ENCODE measurements around the gene COA8.

COA8 gene

GRCh38 chr14:103547941-103548462 is 14.8 kb upstream of the COA8 start:
- H3K4me3 ChIP-seq (replicated peaks; ENCODE audit: insufficient read depth, low read length) = no peak overlapping the region
- H3K27me3 ChIP-seq (ENCODE audit: insufficient read depth, poor library complexity, severe bottlenecking) = no peaks in the 10 kb centered on the region
- H3K27ac ChIP-seq (replicated peaks) = no peak overlapping the region
- DNase-seq (ENCODE audit: low read depth in 1 of 2, low spot score in 1 of 2) = no peak
- no peak for TF ChIP-seq POLR2AphosphoS5 (IDR thresholded peaks at IDR 0.05; ENCODE audit: low read depth)
- TF ChIP-seq SPI1 (IDR thresholded peaks at IDR 0.05; ENCODE audit: borderline replicate concordance, low read depth) = no peak
- TF ChIP-seq, protein P1, sequence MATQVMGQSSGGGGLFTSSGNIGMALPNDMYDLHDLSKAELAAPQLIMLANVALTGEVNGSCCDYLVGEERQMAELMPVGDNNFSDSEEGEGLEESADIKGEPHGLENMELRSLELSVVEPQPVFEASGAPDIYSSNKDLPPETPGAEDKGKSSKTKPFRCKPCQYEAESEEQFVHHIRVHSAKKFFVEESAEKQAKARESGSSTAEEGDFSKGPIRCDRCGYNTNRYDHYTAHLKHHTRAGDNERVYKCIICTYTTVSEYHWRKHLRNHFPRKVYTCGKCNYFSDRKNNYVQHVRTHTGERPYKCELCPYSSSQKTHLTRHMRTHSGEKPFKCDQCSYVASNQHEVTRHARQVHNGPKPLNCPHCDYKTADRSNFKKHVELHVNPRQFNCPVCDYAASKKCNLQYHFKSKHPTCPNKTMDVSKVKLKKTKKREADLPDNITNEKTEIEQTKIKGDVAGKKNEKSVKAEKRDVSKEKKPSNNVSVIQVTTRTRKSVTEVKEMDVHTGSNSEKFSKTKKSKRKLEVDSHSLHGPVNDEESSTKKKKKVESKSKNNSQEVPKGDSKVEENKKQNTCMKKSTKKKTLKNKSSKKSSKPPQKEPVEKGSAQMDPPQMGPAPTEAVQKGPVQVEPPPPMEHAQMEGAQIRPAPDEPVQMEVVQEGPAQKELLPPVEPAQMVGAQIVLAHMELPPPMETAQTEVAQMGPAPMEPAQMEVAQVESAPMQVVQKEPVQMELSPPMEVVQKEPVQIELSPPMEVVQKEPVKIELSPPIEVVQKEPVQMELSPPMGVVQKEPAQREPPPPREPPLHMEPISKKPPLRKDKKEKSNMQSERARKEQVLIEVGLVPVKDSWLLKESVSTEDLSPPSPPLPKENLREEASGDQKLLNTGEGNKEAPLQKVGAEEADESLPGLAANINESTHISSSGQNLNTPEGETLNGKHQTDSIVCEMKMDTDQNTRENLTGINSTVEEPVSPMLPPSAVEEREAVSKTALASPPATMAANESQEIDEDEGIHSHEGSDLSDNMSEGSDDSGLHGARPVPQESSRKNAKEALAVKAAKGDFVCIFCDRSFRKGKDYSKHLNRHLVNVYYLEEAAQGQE (IDR thresholded peaks at IDR 0.05; ENCODE audit: insufficient replicate concordance, low read depth) = no peak
- no peak for TF ChIP-seq GABPA (IDR thresholded peaks at IDR 0.05; ENCODE audit: low read depth)
- TF ChIP-seq CTCF (IDR thresholded peaks at IDR 0.05; ENCODE audit: insufficient read depth, low read length) = no peak

- DNase-seq (ENCODE audit: low read depth in 1 of 2, low spot score in 1 of 2) = no peak
- Histone ChIP-seq H3K4me3 (replicated peaks; ENCODE audit: insufficient read depth, low read length) (no peak overlapping the region), H3K27me3 (ENCODE audit: insufficient read depth, poor library complexity, severe bottlenecking) (no peaks in the 10 kb centered on the region), H3K27ac (replicated peaks) (no peak overlapping the region)
- TF ChIP-seq CTCF (IDR thresholded peaks at IDR 0.05; ENCODE audit: insufficient read depth, low read length) = no peak
- no peak for TF ChIP-seq POLR2AphosphoS5 (IDR thresholded peaks at IDR 0.05; ENCODE audit: low read depth)
- TF ChIP-seq, protein P1 (IDR thresholded peaks at IDR 0.05; ENCODE audit: insufficient replicate concordance, low read depth) = no peak
- TF ChIP-seq SPI1 (IDR thresholded peaks at IDR 0.05; ENCODE audit: borderline replicate concordance, low read depth) = no peak
- no peak for TF ChIP-seq GABPA (IDR thresholded peaks at IDR 0.05; ENCODE audit: low read depth)
These were observed 14.1 kb upstream of the COA8 start for GRCh38 chr14:103548463-103549351.

DNA sequence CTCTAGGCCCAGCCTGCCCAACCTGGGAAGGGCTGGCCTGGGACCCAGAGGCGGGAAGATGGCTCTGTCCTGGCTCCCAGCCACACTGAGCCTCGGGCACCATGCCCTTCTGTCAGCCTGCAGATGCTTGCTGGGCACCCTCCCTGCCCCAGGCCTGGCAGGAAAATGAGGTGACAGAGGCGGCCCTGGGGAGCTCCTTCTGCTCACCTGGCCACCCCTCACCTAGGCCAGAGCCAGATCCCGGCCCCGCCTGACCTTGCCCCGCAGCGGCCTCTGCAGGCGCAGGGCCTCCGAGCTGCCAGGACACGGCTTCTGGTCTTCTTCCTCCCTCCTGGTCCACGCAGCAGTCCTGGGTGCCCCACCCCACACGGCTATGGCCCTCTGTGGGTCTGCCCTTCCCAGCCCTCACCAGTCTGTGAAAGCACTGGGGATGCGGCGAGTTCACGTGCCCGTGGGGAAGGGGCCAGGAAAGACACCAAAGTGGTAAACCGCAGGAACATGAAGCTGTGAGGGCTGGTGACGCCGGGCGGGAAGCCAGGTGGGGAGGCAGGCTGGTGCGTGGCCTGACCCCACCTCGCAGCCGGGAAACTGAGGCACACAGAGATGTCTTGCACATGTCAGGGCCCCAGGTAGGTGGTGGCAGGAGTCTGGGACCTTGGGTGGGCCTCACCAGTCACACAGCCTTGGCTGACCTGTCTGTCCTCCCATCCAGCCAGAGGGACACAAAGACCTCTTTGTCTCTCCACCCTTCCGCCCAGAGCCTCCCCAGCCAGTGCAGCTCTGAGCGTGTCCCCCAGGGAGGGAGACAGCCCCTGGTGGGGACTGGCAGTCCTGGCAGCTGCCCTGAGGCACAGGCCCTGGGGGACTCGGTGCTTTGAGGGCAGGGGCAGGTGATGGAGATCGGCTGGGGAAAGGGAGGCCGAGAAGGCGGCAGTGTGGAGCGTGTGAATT is 13.1 kb upstream of the COA8 start:
- Histone ChIP-seq H3K4me3 (replicated peaks; ENCODE audit: insufficient read depth, low read length) (no peak overlapping the region), H3K27ac (replicated peaks) (no peak overlapping the region), H3K27me3 (ENCODE audit: insufficient read depth, poor library complexity, severe bottlenecking) (no peaks in the 10 kb centered on the region)
- TF ChIP-seq POLR2AphosphoS5 (IDR thresholded peaks at IDR 0.05; ENCODE audit: low read depth) (no peak), SPI1 (IDR thresholded peaks at IDR 0.05; ENCODE audit: borderline replicate concordance, low read depth) (no peak), GABPA (IDR thresholded peaks at IDR 0.05; ENCODE audit: low read depth) (no peak), CTCF (IDR thresholded peaks at IDR 0.05; ENCODE audit: insufficient read depth, low read length) (no peak)
- TF ChIP-seq, protein P1 (IDR thresholded peaks at IDR 0.05; ENCODE audit: insufficient replicate concordance, low read depth) = no peak
- no peak for DNase-seq (ENCODE audit: low read depth in 1 of 2, low spot score in 1 of 2)
